Measurements from ENCODE around the gene NBEA.
"Not testable (repeated sequence)": the region's sequence is repeated elsewhere in the genome, so short reads cannot be mapped to it uniquely, and the experiment has no call there.

Gene NBEA

GRCh38 chr13:35005051-35005450, 63.0 kb downstream of the NBEA start:
- Histone ChIP-seq H3K27ac (ENCODE audit: low read depth, low read length) (no peak overlapping the region), H3K27me3 (ENCODE audit: control insufficient read depth, insufficient read depth, low read length) (no peaks in the 10 kb centered on the region), H3K9me3 (ENCODE audit: control insufficient read depth, insufficient read depth, low read depth, low read length) (0 out of 2 replicates have a peak, but pooled peaks cover 6% of the 10 kb centered on the region), H3K36me3 (ENCODE audit: control insufficient read depth, insufficient read depth, low read length) (no peaks in the 10 kb centered on the region), H3K9ac (ENCODE audit: low read length) (no peak overlapping the region), H3K4me1 (ENCODE audit: control insufficient read depth, insufficient read depth, low read length) (no peaks in the 10 kb centered on the region), H3K4me3 (ENCODE audit: low read depth, low read length) (no peak overlapping the region)

GRCh38 chr13:35014606-35015213, 72.6 kb downstream of the NBEA start:
- no peak overlapping the region for H3K27ac ChIP-seq (ENCODE audit: low read depth, low read length)
- no peaks in the 10 kb centered on the region for H3K36me3 ChIP-seq (ENCODE audit: control insufficient read depth, insufficient read depth, low read length)
- H3K9me3 ChIP-seq (ENCODE audit: control insufficient read depth, insufficient read depth, low read depth, low read length) = no peaks in the 10 kb centered on the region
- H3K4me3 ChIP-seq (ENCODE audit: low read depth, low read length) = no peak overlapping the region
- H3K4me1 ChIP-seq (ENCODE audit: control insufficient read depth, insufficient read depth, low read length) = peaks cover 6% of the 10 kb centered on the region; the same call in 1 of the 2 replicates
- no peaks in the 10 kb centered on the region for H3K27me3 ChIP-seq (ENCODE audit: control insufficient read depth, insufficient read depth, low read length)
- H3K9ac ChIP-seq (ENCODE audit: low read length) = no peak overlapping the region

GRCh38 chr13:35016362-35017112, 74.5 kb downstream of the NBEA start:
- peaks cover 6% of the 10 kb centered on the region; the same call in 1 of the 2 replicates for H3K4me1 ChIP-seq (ENCODE audit: control insufficient read depth, insufficient read depth, low read length)
- H3K27me3 ChIP-seq (ENCODE audit: control insufficient read depth, insufficient read depth, low read length) = no peaks in the 10 kb centered on the region
- no peaks in the 10 kb centered on the region for H3K36me3 ChIP-seq (ENCODE audit: control insufficient read depth, insufficient read depth, low read length)
- H3K4me3 ChIP-seq (ENCODE audit: low read depth, low read length) = no peak overlapping the region
- H3K9ac ChIP-seq (ENCODE audit: low read length) = no peak overlapping the region
- no peak overlapping the region for H3K27ac ChIP-seq (ENCODE audit: low read depth, low read length)
- H3K9me3 ChIP-seq (ENCODE audit: control insufficient read depth, insufficient read depth, low read depth, low read length) = no peaks in the 10 kb centered on the region

- Histone ChIP-seq H3K36me3 (ENCODE audit: control insufficient read depth, insufficient read depth, low read length) (no peaks in the 10 kb centered on the region), H3K9ac (ENCODE audit: low read length) (no peak overlapping the region), H3K27ac (ENCODE audit: low read depth, low read length) (no peak overlapping the region), H3K4me1 (ENCODE audit: control insufficient read depth, insufficient read depth, low read length) (no peaks in the 10 kb centered on the region), H3K9me3 (ENCODE audit: control insufficient read depth, insufficient read depth, low read depth, low read length) (peaks cover 2% of the 10 kb centered on the region; the same call in 1 of the 2 replicates), H3K27me3 (ENCODE audit: control insufficient read depth, insufficient read depth, low read length) (no peaks in the 10 kb centered on the region), H3K4me3 (ENCODE audit: low read depth, low read length) (no peak overlapping the region)
Measured at GRCh38 chr13:35025314-35025713, 83.2 kb downstream of the NBEA start.

GRCh38 chr13:35028338-35028867, 86.3 kb downstream of the NBEA start:
- H3K27me3 ChIP-seq (ENCODE audit: control insufficient read depth, insufficient read depth, low read length) = no peaks in the 10 kb centered on the region
- H3K4me3 ChIP-seq (ENCODE audit: low read depth, low read length) = no peak overlapping the region
- peaks cover 14% of the 10 kb centered on the region; the same call in 1 of the 2 replicates for H3K9me3 ChIP-seq (ENCODE audit: control insufficient read depth, insufficient read depth, low read depth, low read length)
- no peaks in the 10 kb centered on the region for H3K36me3 ChIP-seq (ENCODE audit: control insufficient read depth, insufficient read depth, low read length)
- H3K27ac ChIP-seq (ENCODE audit: low read depth, low read length) = no peak overlapping the region
- no peaks in the 10 kb centered on the region; the same call in 1 of the 2 replicates for H3K4me1 ChIP-seq (ENCODE audit: control insufficient read depth, insufficient read depth, low read length)
- no peak overlapping the region for H3K9ac ChIP-seq (ENCODE audit: low read length)

GRCh38 chr13:35039012-35039411, 96.9 kb downstream of the NBEA start:
- H3K9me3 ChIP-seq (ENCODE audit: control insufficient read depth, insufficient read depth, low read depth, low read length) = peaks cover 5% of the 10 kb centered on the region; the same call in 1 of the 2 replicates
- no peak overlapping the region for H3K9ac ChIP-seq (ENCODE audit: low read length)

GRCh38 chr13:35046587-35046986, 104.5 kb downstream of the NBEA start:
- no peak overlapping the region for H3K27ac ChIP-seq (ENCODE audit: low read depth, low read length)
- H3K27me3 ChIP-seq (ENCODE audit: control insufficient read depth, insufficient read depth, low read length) = no peaks in the 10 kb centered on the region
- no peaks in the 10 kb centered on the region for H3K36me3 ChIP-seq (ENCODE audit: control insufficient read depth, insufficient read depth, low read length)
- no peaks in the 10 kb centered on the region for H3K9me3 ChIP-seq (ENCODE audit: control insufficient read depth, insufficient read depth, low read depth, low read length)
- H3K4me1 ChIP-seq (ENCODE audit: control insufficient read depth, insufficient read depth, low read length) = no peaks in the 10 kb centered on the region
- no peak overlapping the region for H3K9ac ChIP-seq (ENCODE audit: low read length)
- H3K4me3 ChIP-seq (ENCODE audit: low read depth, low read length) = no peak overlapping the region

More at GRCh38 chr13:35039012-35039411, 96.9 kb downstream of the NBEA start:
- no peaks in the 10 kb centered on the region for H3K27me3 ChIP-seq (ENCODE audit: control insufficient read depth, insufficient read depth, low read length)
- no peak overlapping the region for H3K27ac ChIP-seq (ENCODE audit: low read depth, low read length)
- no peaks in the 10 kb centered on the region for H3K4me1 ChIP-seq (ENCODE audit: control insufficient read depth, insufficient read depth, low read length)
- no peaks in the 10 kb centered on the region for H3K36me3 ChIP-seq (ENCODE audit: control insufficient read depth, insufficient read depth, low read length)
- H3K4me3 ChIP-seq (ENCODE audit: low read depth, low read length) = no peak overlapping the region

GRCh38 chr13:35055705-35056104, 113.6 kb downstream of the NBEA start:
- no peaks in the 10 kb centered on the region for H3K4me1 ChIP-seq (ENCODE audit: control insufficient read depth, insufficient read depth, low read length)
- H3K27me3 ChIP-seq (ENCODE audit: control insufficient read depth, insufficient read depth, low read length) = no peaks in the 10 kb centered on the region
- no peaks in the 10 kb centered on the region; the same call in 1 of the 2 replicates for H3K36me3 ChIP-seq (ENCODE audit: control insufficient read depth, insufficient read depth, low read length)
- no peak overlapping the region for H3K4me3 ChIP-seq (ENCODE audit: low read depth, low read length)
- no peak overlapping the region for H3K9ac ChIP-seq (ENCODE audit: low read length)
- H3K27ac ChIP-seq (ENCODE audit: low read depth, low read length) = no peak overlapping the region
- H3K9me3 ChIP-seq (ENCODE audit: control insufficient read depth, insufficient read depth, low read depth, low read length) = no peaks in the 10 kb centered on the region

GRCh38 chr13:35057858-35058257, 115.8 kb downstream of the NBEA start:
- no peak overlapping the region for H3K9ac ChIP-seq (ENCODE audit: low read length)
- no peaks in the 10 kb centered on the region for H3K27me3 ChIP-seq (ENCODE audit: control insufficient read depth, insufficient read depth, low read length)
- no peak overlapping the region for H3K27ac ChIP-seq (ENCODE audit: low read depth, low read length)
- no peaks in the 10 kb centered on the region for H3K9me3 ChIP-seq (ENCODE audit: control insufficient read depth, insufficient read depth, low read depth, low read length)
- no peaks in the 10 kb centered on the region; the same call in 1 of the 2 replicates for H3K36me3 ChIP-seq (ENCODE audit: control insufficient read depth, insufficient read depth, low read length)
- no peaks in the 10 kb centered on the region for H3K4me1 ChIP-seq (ENCODE audit: control insufficient read depth, insufficient read depth, low read length)
- no peak overlapping the region for H3K4me3 ChIP-seq (ENCODE audit: low read depth, low read length)

GRCh38 chr13:35058585-35058984, 116.5 kb downstream of the NBEA start:
- not testable (repeated sequence) for H3K9ac ChIP-seq (ENCODE audit: low read length); H3K4me1 ChIP-seq (ENCODE audit: control insufficient read depth, insufficient read depth, low read length); H3K27ac ChIP-seq (ENCODE audit: low read depth, low read length); H3K36me3 ChIP-seq (ENCODE audit: control insufficient read depth, insufficient read depth, low read length); H3K27me3 ChIP-seq (ENCODE audit: control insufficient read depth, insufficient read depth, low read length); H3K9me3 ChIP-seq (ENCODE audit: control insufficient read depth, insufficient read depth, low read depth, low read length); H3K4me3 ChIP-seq (ENCODE audit: low read depth, low read length)

- H3K27me3 ChIP-seq (ENCODE audit: control insufficient read depth, insufficient read depth, low read length) = no peaks in the 10 kb centered on the region
Measured at GRCh38 chr13:35086667-35087066, 144.6 kb downstream of the NBEA start.

More at GRCh38 chr13:35086667-35087066, 144.6 kb downstream of the NBEA start:
- no peaks in the 10 kb centered on the region for H3K9me3 ChIP-seq (ENCODE audit: control insufficient read depth, insufficient read depth, low read depth, low read length)
- H3K36me3 ChIP-seq (ENCODE audit: control insufficient read depth, insufficient read depth, low read length) = no peaks in the 10 kb centered on the region
- no peaks in the 10 kb centered on the region for H3K4me1 ChIP-seq (ENCODE audit: control insufficient read depth, insufficient read depth, low read length)
- H3K9ac ChIP-seq (ENCODE audit: low read length) = no peak overlapping the region
- no peak overlapping the region for H3K4me3 ChIP-seq (ENCODE audit: low read depth, low read length)
- no peak overlapping the region for H3K27ac ChIP-seq (ENCODE audit: low read depth, low read length)
